22Rv1 (cell line): ENCODE results near the gene URAD.

ENCODE experiments used
- H3K27ac ChIP-seq: fragments of 450-650 bp; 2 replicates; pipeline ENCODE4 v1.5.1; 2017
- ZFX ChIP-seq: fragments of 450-650 bp; IDR thresholded peaks from 2 replicates; pipeline ENCODE4 v1.6.1; 2017; ENCODE audit warnings: antibody characterized with exemption, borderline replicate concordance
- TF ChIP-seq, protein P1 (sequence below): fragments of 450-650 bp; IDR thresholded peaks from 2 replicates; pipeline ENCODE4 v1.5.1; 2017; ENCODE audit warnings: mild to moderate bottlenecking

Gene URAD

DNA sequence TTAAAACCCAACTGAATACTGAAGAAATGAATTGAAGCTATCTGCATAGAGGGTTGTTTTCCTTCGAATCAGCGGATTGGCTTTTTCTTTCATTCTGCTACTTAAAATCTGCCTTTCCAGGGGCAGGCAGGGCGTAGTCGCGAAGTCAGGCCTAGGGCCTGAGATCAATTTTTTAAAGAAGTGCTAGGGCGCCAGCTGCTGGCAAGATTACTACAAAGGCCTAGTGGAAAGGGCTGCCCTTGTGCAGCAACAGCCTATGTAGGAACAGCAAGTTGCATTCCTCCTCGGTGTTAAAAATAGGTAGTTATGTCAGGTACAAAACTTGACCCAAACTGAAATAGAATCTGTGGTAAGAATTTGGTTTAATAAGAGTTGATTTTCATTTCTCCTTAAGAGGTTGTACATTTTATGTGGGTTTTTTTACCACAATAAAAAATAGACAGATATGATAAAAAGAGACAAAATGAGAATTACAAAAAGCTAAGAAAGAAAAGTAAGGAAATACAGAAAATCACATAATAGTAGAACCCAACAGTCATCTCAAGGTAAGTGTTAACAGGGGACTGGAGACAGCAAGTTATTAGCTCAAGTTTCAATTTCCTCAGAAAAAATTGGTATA is 9.5 kb upstream of the URAD start:
- no peak for TF ChIP-seq ZFX
- TF ChIP-seq, protein P1, sequence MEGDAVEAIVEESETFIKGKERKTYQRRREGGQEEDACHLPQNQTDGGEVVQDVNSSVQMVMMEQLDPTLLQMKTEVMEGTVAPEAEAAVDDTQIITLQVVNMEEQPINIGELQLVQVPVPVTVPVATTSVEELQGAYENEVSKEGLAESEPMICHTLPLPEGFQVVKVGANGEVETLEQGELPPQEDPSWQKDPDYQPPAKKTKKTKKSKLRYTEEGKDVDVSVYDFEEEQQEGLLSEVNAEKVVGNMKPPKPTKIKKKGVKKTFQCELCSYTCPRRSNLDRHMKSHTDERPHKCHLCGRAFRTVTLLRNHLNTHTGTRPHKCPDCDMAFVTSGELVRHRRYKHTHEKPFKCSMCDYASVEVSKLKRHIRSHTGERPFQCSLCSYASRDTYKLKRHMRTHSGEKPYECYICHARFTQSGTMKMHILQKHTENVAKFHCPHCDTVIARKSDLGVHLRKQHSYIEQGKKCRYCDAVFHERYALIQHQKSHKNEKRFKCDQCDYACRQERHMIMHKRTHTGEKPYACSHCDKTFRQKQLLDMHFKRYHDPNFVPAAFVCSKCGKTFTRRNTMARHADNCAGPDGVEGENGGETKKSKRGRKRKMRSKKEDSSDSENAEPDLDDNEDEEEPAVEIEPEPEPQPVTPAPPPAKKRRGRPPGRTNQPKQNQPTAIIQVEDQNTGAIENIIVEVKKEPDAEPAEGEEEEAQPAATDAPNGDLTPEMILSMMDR = peak; percentile 80

DNA sequence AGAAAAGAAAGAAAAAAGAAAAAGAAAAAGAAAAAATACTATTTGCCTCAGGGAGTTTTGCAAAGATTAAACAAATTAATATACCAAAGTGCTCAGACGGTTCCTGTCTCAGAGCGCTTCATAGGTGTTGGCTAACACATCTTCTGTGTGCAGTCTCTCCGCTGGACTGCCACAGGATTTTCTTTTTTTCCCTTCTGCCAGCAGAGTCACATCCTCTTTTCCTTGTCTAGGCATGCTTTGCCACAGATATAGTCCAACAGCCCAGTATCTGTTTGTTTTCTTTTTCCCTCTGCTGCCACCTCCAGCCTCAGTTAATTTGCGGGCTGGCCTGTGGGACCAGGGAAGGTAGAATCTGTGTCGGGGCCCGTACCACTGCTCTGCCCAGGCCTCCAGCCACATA is 3.4 kb upstream of the URAD start:
- no peak overlapping the region for H3K27ac ChIP-seq
- TF ChIP-seq ZFX = no peak
- TF ChIP-seq, protein P1 = no peak

More for the DNA sequence above, 9.5 kb upstream of the URAD start:
- H3K27ac ChIP-seq = no peak overlapping the region

- H3K27ac ChIP-seq = no peak overlapping the region
- TF ChIP-seq ZFX = no peak
- TF ChIP-seq, protein P1 = no peak
Observed at GRCh38 chr13:27985600-27985999, 2.9 kb downstream of the URAD start.

DNA sequence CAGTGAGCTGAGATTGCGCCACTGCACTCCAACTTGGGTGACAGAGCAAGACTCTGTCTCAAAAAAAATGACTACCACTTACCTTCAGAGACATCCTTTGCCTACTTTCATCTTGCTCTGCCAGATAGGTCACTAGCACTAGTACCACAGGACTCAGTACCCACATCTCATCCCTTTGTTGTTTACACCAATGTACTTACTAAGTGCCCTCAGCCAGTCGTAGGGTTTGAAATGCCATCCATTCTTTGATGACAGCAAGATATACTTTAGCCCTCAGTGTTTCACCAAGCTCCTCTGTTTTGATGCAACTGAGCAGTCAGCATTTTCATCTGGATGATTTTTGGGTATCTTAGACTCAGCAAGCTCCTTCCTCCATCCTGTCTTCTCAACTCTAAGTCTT is 6.1 kb downstream of the URAD start:
- H3K27ac ChIP-seq = no peak overlapping the region
- TF ChIP-seq, protein P1 = no peak
- TF ChIP-seq ZFX = no peak

- H3K27ac ChIP-seq = no peak overlapping the region
- TF ChIP-seq, protein P1 = no peak
- TF ChIP-seq ZFX = no peak
Observed at GRCh38 chr13:27981006-27981708, 7.3 kb downstream of the URAD start.

GRCh38 chr13:27980280-27980998 is 8.1 kb downstream of the URAD start:
- no peak for TF ChIP-seq ZFX
- TF ChIP-seq, protein P1 = no peak
- H3K27ac ChIP-seq = no peak overlapping the region
